HCT116 (cell line): ENCODE data around the gene CGNL1. TPM values are rescaled to one million over a fixed set of nuclear protein-coding genes. Genes with fewer than 3 reads are reported as not detected.

Source experiments
- ATAC-seq: fragments of 200-7000 bp; cut with Tn5 transposase; 2 replicates; pipeline ENCODE4 v1.9.1; 2020; ENCODE audit warnings: mild to moderate bottlenecking, moderate library complexity
- BruUV-seq: library from RNA; stranded (reverse); fragments of 400-500 nt; replicated peaks from 2 replicates; lab custom pipeline; 2021; lab: Mats Ljungman, UMichigan
- CTCF ChIA-PET: fragments of 300-600 bp; sonication (Branson Sonifier 250); formaldehyde crosslinking; loops from one replicate; lab custom pipeline; 2021; ENCODE audit warnings: antibody characterized with exemption; lab: Charles Lee
- POLR2A ChIA-PET: fragments of 300-600, 350-600 bp; sonication (Branson Sonifier 250); formaldehyde crosslinking; loops from one replicate; lab custom pipeline; 2021; ENCODE audit warnings: antibody characterized with exemption; lab: Charles Lee
- RAD21 ChIA-PET, 2 experiments: fragments of 300-600 bp; sonication (Branson Sonifier 250); formaldehyde crosslinking; loops; one replicate each; lab custom pipeline; 2023; ENCODE audit warnings: low total read pairs in 2 of 2; ENCODE audit not compliant: uncharacterized antibody in 2 of 2, unreplicated experiment in 2 of 2, low non-redundant PET in 1 of 2; lab: Charles Lee
- DNase-seq: peaks from one replicate; pipeline ENCODE4 v3.0.0-alpha.2; 2010; ENCODE audit warnings: low read depth, low spot score
- H2AFZ ChIP-seq: fragments of 200-600 bp; shearing (Covaris generic), sonication (generic); 2 replicates; pipeline ENCODE4 v1.6.1; 2017; ENCODE audit warnings: low read depth, mixed run types, mixed read lengths, antibody characterized with exemption, low read length; ENCODE audit not compliant: poor library complexity, severe bottlenecking
- H3K27ac ChIP-seq: 2 replicates; pipeline ENCODE4 v1.5.1; 2012; ENCODE audit warnings: low read depth, low read length
- H3K27me3 ChIP-seq: fragments of 200-600 bp; sonication (generic); 2 replicates; pipeline ENCODE4 v1.6.1; 2016; ENCODE audit warnings: mixed run types, low read length, mixed read lengths; ENCODE audit not compliant: insufficient read depth
- H3K36me3 ChIP-seq, 2 experiments: fragments of 200-500 bp in 1 of 2; fragments of 200-600 bp in 1 of 2; sonication (Bioruptor generic) in 1 of 2; sonication (generic) in 1 of 2; 2 replicates each; pipeline versions ENCODE4 v1.5.1 to v1.6.1; 2014 to 2016; ENCODE audit warnings: low read length in 2 of 2, inconsistent platforms in 1 of 2, mixed read lengths in 1 of 2, mixed run types in 1 of 2; ENCODE audit not compliant: insufficient read depth in 2 of 2, control insufficient read depth in 1 of 2
- H3K4me1 ChIP-seq, 2 experiments: fragments of 200-600 bp in 1 of 2; sonication (generic) in 1 of 2; 2 replicates each; pipeline versions ENCODE4 v1.5.1 to v1.6.1; 2012 to 2017; ENCODE audit warnings: low read length in 2 of 2, inconsistent platforms in 1 of 2, mild to moderate bottlenecking in 1 of 2, mixed read lengths in 1 of 2, mixed run types in 1 of 2, moderate library complexity in 1 of 2; ENCODE audit not compliant: insufficient read depth in 2 of 2, control insufficient read depth in 1 of 2
- H3K4me2 ChIP-seq: fragments of 200-600 bp; sonication (generic); 2 replicates; pipeline ENCODE4 v1.6.1; 2017; ENCODE audit warnings: mixed run types, low read length, mixed read lengths
- H3K4me3 ChIP-seq, 2 experiments: fragments of 200-600 bp in 1 of 2; sonication (generic) in 1 of 2; replicated peaks in 1 of 2; 2 replicates each; pipeline ENCODE4 v1.5.1; 2011 to 2016; ENCODE audit warnings: low read length in 2 of 2, control low read depth in 1 of 2, low read depth in 1 of 2, mild to moderate bottlenecking in 1 of 2, mixed read lengths in 1 of 2, mixed run types in 1 of 2
- H3K79me2 ChIP-seq: fragments of 200-600 bp; sonication (generic); 2 replicates; pipeline ENCODE4 v1.6.1; 2017; ENCODE audit warnings: mild to moderate bottlenecking, mixed run types, low read length, moderate library complexity, mixed read lengths; ENCODE audit not compliant: insufficient read depth
- H3K9ac ChIP-seq: fragments of 200-600 bp; sonication (generic); 2 replicates; pipeline ENCODE4 v1.6.1; 2016; ENCODE audit warnings: low read length, mixed read lengths
- H3K9me2 ChIP-seq: fragments of 200-600 bp; sonication (generic), shearing (Covaris generic); 2 replicates; pipeline ENCODE4 v1.6.1; 2017; ENCODE audit warnings: mixed run types, mild to moderate bottlenecking, moderate library complexity; ENCODE audit not compliant: insufficient read depth
- H3K9me3 ChIP-seq, 2 experiments: fragments of 200-500 bp in 1 of 2; fragments of 200-600 bp in 1 of 2; sonication (Bioruptor generic) in 1 of 2; sonication (generic) in 1 of 2; 2 replicates each; pipeline ENCODE4 v1.6.1; 2014 to 2017; ENCODE audit warnings: low read length in 2 of 2, mixed read lengths in 2 of 2, inconsistent platforms in 1 of 2, low read depth in 1 of 2, mild to moderate bottlenecking in 1 of 2, mixed run types in 1 of 2, moderate library complexity in 1 of 2; ENCODE audit not compliant: control insufficient read depth in 1 of 2, insufficient read depth in 1 of 2
- H4K20me1 ChIP-seq: fragments of 200-600 bp; sonication (generic), shearing (Covaris generic); 2 replicates; pipeline ENCODE4 v1.6.1; 2017; ENCODE audit warnings: mixed run types, mild to moderate bottlenecking, moderate library complexity; ENCODE audit not compliant: insufficient read depth
- CTCF ChIP-seq, 3 experiments: fragments of 200-600 bp in 1 of 3; sonication (generic) in 1 of 3; IDR thresholded peaks in 2 of 3; conservative IDR thresholded peaks in 1 of 3; 2 replicates each; pipeline ENCODE4 v1.5.1; 2012 to 2017; ENCODE audit warnings: low read depth in 2 of 3, low read length in 2 of 3, antibody characterized with exemption in 1 of 3, borderline replicate concordance in 1 of 3, control low read depth in 1 of 3, mild to moderate bottlenecking in 1 of 3, mixed read lengths in 1 of 3, mixed run types in 1 of 3, moderate library complexity in 1 of 3; ENCODE audit not compliant: insufficient read depth in 1 of 3
- EGR1 ChIP-seq: IDR thresholded peaks from 2 replicates; pipeline ENCODE4 v1.6.1; 2012; ENCODE audit warnings: low read depth
- MAX ChIP-seq: IDR thresholded peaks from 2 replicates; pipeline ENCODE4 v1.6.1; 2012
- RAD21 ChIP-seq: IDR thresholded peaks from 2 replicates; pipeline ENCODE4 v1.6.1; 2012; ENCODE audit warnings: low read depth, mild to moderate bottlenecking
- ZNF274 ChIP-seq: fragments of 200-500 bp; sonication (Bioruptor generic); IDR thresholded peaks from 2 replicates; pipeline ENCODE4 v1.6.1; 2014; ENCODE audit warnings: mild to moderate bottlenecking, low read depth, low read length, inconsistent platforms
- intact Hi-C: fragments of 100-400 bp; cut with micrococcal nuclease; formaldehyde crosslinking; loops from 2 replicates; pipeline ENCODE4 v1.10.0; 2022
- total RNA-seq: library from RNA; stranded (reverse); gene quantifications from one replicate; pipeline ENCODE4 v1.2.1, GENCODE V29; 2021; ENCODE audit not compliant: unreplicated experiment

CGNL1 gene
- total RNA-seq, 1 experiment from 2014 or later = 2.2 TPM

- H3K9me2 ChIP-seq = no peaks in the 10 kb centered on the region
- H3K9ac ChIP-seq = peak overlapping the region; percentile 35; the same call in 1 of the 2 replicates
- intact Hi-C loops = no loop called here
- H3K4me2 ChIP-seq = peak overlapping the region; percentile 79
- RAD21 ChIA-PET = no interaction called here
- H3K36me3 ChIP-seq = no peaks in the 10 kb centered on the region
- no peaks in the 10 kb centered on the region for H3K27me3 ChIP-seq
- no peak overlapping the region for H2AFZ ChIP-seq
- CTCF ChIA-PET = interaction anchor here (1.0 kb wide), 3 partner anchors 126 to 150 kb away, joined by 3 to 10 read pairs (median 3); no protein-coding TSS in a partner anchor
- no peaks in the 10 kb centered on the region for H4K20me1 ChIP-seq
- H3K4me1 ChIP-seq = peaks cover 5 to 12% of the 10 kb centered on the region in 2 experiments; a peak in 3 of 4 replicates
- no peak overlapping the region; the same call in 1 of the 2 replicates for H3K27ac ChIP-seq
- no peaks in the 10 kb centered on the region for H3K79me2 ChIP-seq
- TF ChIP-seq EGR1 = no peak
- TF ChIP-seq, all 23 proteins: peak for 0
- no TSS peak for BruUV-seq
- ATAC-seq (no peak), DNase-seq (no peak)
- no peaks in the 10 kb centered on the region for H3K9me3 ChIP-seq
- POLR2A ChIA-PET = no interaction called here
- peak overlapping the region; percentile 40 to 55 for H3K4me3 ChIP-seq
Observed at GRCh38 chr15:57376696-57377477, 582 bp downstream of the CGNL1 start.

- H3K9ac ChIP-seq = no peak overlapping the region
Observed at GRCh38 chr15:57377478-57377847, 1.2 kb downstream of the CGNL1 start.

More at GRCh38 chr15:57377478-57377847, 1.2 kb downstream of the CGNL1 start:
- Histone ChIP-seq H4K20me1 (no peaks in the 10 kb centered on the region), H3K9me3 (no peaks in the 10 kb centered on the region), H3K4me3 (no peak overlapping the region), H3K9me2 (no peaks in the 10 kb centered on the region), H3K4me1 (peaks cover 5 to 9% of the 10 kb centered on the region in 2 experiments; a peak in 3 of 4 replicates), H3K4me2 (peak overlapping the region; percentile 79), H3K36me3 (no peaks in the 10 kb centered on the region), H3K79me2 (no peaks in the 10 kb centered on the region), H2AFZ (no peak overlapping the region), H3K27ac (no peak overlapping the region), H3K27me3 (no peaks in the 10 kb centered on the region)
- TF ChIP-seq ZNF274 (no peak), RAD21 (peak; percentile 28; the same call in 1 of the 2 replicates), CTCF (IDR thresholded peaks at IDR 0.05 in 2 of 3, conservative IDR thresholded peaks at IDR 0.05 in 1 of 3; ENCODE audit: borderline replicate concordance in 1 of 3, insufficient read depth in 1 of 3, low read depth in 2 of 3, low read length in 2 of 3) (0 out of 6 replicates have a peak, but pooled peaks of 1 of the 3 experiments have one; percentile 7), MAX (no peak)
- POLR2A ChIA-PET = no interaction called here
- no TSS peak for BruUV-seq
- DNase-seq (peak; percentile 4), ATAC-seq (peak; percentile 38)
- RAD21 ChIA-PET = no interaction called here
- CTCF ChIA-PET = interaction anchor here (1.0 kb wide), 2 partner anchors 125 to 150 kb away, joined by 3 to 10 read pairs; no protein-coding TSS in a partner anchor
- intact Hi-C loops = no loop called here
